ENCODE results near the gene UNC5CL.

Gene UNC5CL

GRCh38 chr6:41039060-41039998 lies at the start of gene UNC5CL:
Gene UNC5CL, minus strand, starts transcription at chr6:41039221. Its CDS starts 4,147 bp downstream, at chr6:41035074.
- peak; percentile 42 for DNase-seq

GRCh38 chr6:41088451-41088850 lies 49.4 kb upstream of the UNC5CL start:
- DNase-seq = no peak

GRCh38 chr6:41085182-41085581 lies 46.2 kb upstream of the UNC5CL start:
- DNase-seq = no peak

- DNase-seq = no peak
Observed at GRCh38 chr6:41083072-41083471, 44.1 kb upstream of the UNC5CL start.

GRCh38 chr6:41080621-41081020 lies 41.6 kb upstream of the UNC5CL start:
- DNase-seq = no peak

- DNase-seq = no peak
Observed at GRCh38 chr6:41079080-41079479, 40.1 kb upstream of the UNC5CL start.

GRCh38 chr6:41078101-41078500 lies 39.1 kb upstream of the UNC5CL start:
- no peak for DNase-seq

- DNase-seq = no peak
Observed at GRCh38 chr6:41077536-41077935, 38.5 kb upstream of the UNC5CL start.

- DNase-seq = no peak
Observed at GRCh38 chr6:41075651-41076626, 36.9 kb upstream of the UNC5CL start.

GRCh38 chr6:41074692-41075436 lies 35.8 kb upstream of the UNC5CL start:
- no peak for DNase-seq

- no peak for DNase-seq
Observed at GRCh38 chr6:41073968-41074691, 35.1 kb upstream of the UNC5CL start.

- DNase-seq = peak; percentile 69
Observed at GRCh38 chr6:41073203-41073967, 34.4 kb upstream of the UNC5CL start.

- DNase-seq = no peak
Observed at GRCh38 chr6:41072836-41073202, 33.8 kb upstream of the UNC5CL start, which contains the start of gene NFYA. Gene NFYA, plus strand, starts transcription at chr6:41072974. Its CDS starts 6,116 bp downstream, at chr6:41079090.

- peak; percentile 100 for DNase-seq
Observed at GRCh38 chr6:41071923-41072835, 33.2 kb upstream of the UNC5CL start, which contains the start of gene OARD1. Gene OARD1, minus strand, starts transcription at chr6:41072356. Its CDS starts 722 bp downstream, at chr6:41071634.

GRCh38 chr6:41071501-41071922 lies 32.5 kb upstream of the UNC5CL start:
- DNase-seq = peak; percentile 48

GRCh38 chr6:41066867-41067304 lies 27.9 kb upstream of the UNC5CL start:
- DNase-seq = peak; percentile 61

GRCh38 chr6:41065550-41066026 lies 26.6 kb upstream of the UNC5CL start:
- DNase-seq = no peak

- DNase-seq = no peak
Observed at GRCh38 chr6:41064841-41065240, 25.8 kb upstream of the UNC5CL start.

GRCh38 chr6:41063884-41064285 lies 24.9 kb upstream of the UNC5CL start:
- no peak for DNase-seq

GRCh38 chr6:41062056-41062455 lies 23.0 kb upstream of the UNC5CL start:
- DNase-seq = no peak
